GM12873 (cell line): ENCODE measurements around the gene COBL.
A peak's percentile ranks its signal among the peaks of the same experiment; 100 is the strongest.

Experiments
- CTCF ChIP-seq: IDR thresholded peaks from 2 replicates; pipeline ENCODE4 v1.5.1; 2012; ENCODE audit warnings: low read depth, mild to moderate bottlenecking, moderate library complexity, low read length, control low read depth; ENCODE audit not compliant: insufficient read depth; ENCODE audit errors: missing control alignments

Gene COBL

GRCh38 chr7:51150193-51150592 lies 166.4 kb downstream of the COBL start:
- TF ChIP-seq CTCF, result no peak

GRCh38 chr7:51148216-51148615 lies 168.4 kb downstream of the COBL start:
- TF ChIP-seq CTCF, result no peak

GRCh38 chr7:51146816-51147586 lies 169.6 kb downstream of the COBL start:
- no peak for TF ChIP-seq CTCF

- no peak for TF ChIP-seq CTCF
Observed at GRCh38 chr7:51144178-51144577, 172.4 kb downstream of the COBL start.

GRCh38 chr7:51142741-51143385 lies 173.7 kb downstream of the COBL start:
- TF ChIP-seq CTCF, result no peak

GRCh38 chr7:51141451-51142003 lies 175.1 kb downstream of the COBL start:
- peak; percentile 37 for TF ChIP-seq CTCF
